ENCODE data around the gene CCDC73.

GRCh38 chr11:32641361-32641760 is 153.1 kb downstream of the CCDC73 start:
- TF ChIP-seq CTCF (optimal IDR thresholded peaks at IDR 0.05 in 1 of 3, IDR thresholded peaks at IDR 0.05 in 1 of 3, conservative IDR thresholded peaks at IDR 0.05 in 1 of 3; ENCODE audit: extremely low read depth in 1 of 3, insufficient read depth in 2 of 3, low read length in 3 of 3) (no peak), EZH2 (IDR thresholded peaks at IDR 0.05; ENCODE audit: low read length) (no peak)
